A549 (cell line): Measurements from ENCODE around the gene TDRKH. TPM values are rescaled to one million over a fixed set of nuclear protein-coding genes. Genes with fewer than 3 reads are reported as not detected.

ENCODE experiments used
- ATAC-seq, 2 experiments: fragments of 200-7000 bp in 1 of 2; fragments of >200 bp in 1 of 2; cut with Nextera tagmentation in 1 of 2; cut with Tn5 transposase in 1 of 2; 3 replicates each; pipeline versions ENCODE4 v1.8.0 to v1.9.1; 2018 to 2020; ENCODE audit warnings: mild to moderate bottlenecking in 1 of 2, moderate library complexity in 1 of 2
- CTCF ChIA-PET: fragments of 300-600 bp; sonication (Branson Sonifier 250); formaldehyde crosslinking; extraction: SDS; loops from one replicate; lab custom pipeline; 2021; ENCODE audit warnings: antibody characterized with exemption, inconsistent platforms; lab: Yijun Ruan, JAX
- POLR2A ChIA-PET: fragments of 350-600 bp; formaldehyde crosslinking; extraction: SDS; loops from one replicate; lab custom pipeline; 2021; ENCODE audit warnings: antibody characterized with exemption, inconsistent platforms; lab: Yijun Ruan, JAX
- DNase-seq, 2 experiments: peaks; one replicate each; pipeline versions ENCODE4 v3.0.0 to v3.0.0-alpha.2; 2011 to 2016; ENCODE audit warnings: low read depth in 1 of 2, low spot score in 1 of 2
- FAIRE-seq: peaks from 2 replicates; lab custom pipeline; 2011; peaks lifted over from hg19 to GRCh38; lab: Jason Lieb, UNC
- H3K27ac ChIP-seq, 2 experiments: fragments of >200 bp; sonication (Bioruptor Twin); formaldehyde crosslinking; 3 replicates each; pipeline ENCODE4 v1.5.1; 2016 to 2017
- H3K4me1 ChIP-seq: fragments of >200 bp; sonication (Bioruptor Twin); formaldehyde crosslinking; 3 replicates; pipeline ENCODE4 v1.6.1; 2016
- H3K4me2 ChIP-seq: fragments of >200 bp; sonication (Bioruptor Twin); formaldehyde crosslinking; 3 replicates; pipeline ENCODE4 v1.6.1; 2016
- H3K4me3 ChIP-seq: fragments of >200 bp; sonication (Bioruptor Twin); formaldehyde crosslinking; 3 replicates; pipeline ENCODE4 v1.5.1; 2016
- H3K9me3 ChIP-seq: fragments of >200 bp; sonication (Bioruptor Twin); formaldehyde crosslinking; 3 replicates; pipeline ENCODE4 v1.6.1; 2016
- BCL3 ChIP-seq: fragments of >200 bp; sonication (Bioruptor Twin); formaldehyde crosslinking; IDR thresholded peaks from 3 replicates; pipeline ENCODE4 v1.6.1; 2016
- BHLHE40 ChIP-seq: IDR thresholded peaks from 2 replicates; pipeline ENCODE4 v1.6.1; 2012; ENCODE audit warnings: low read depth, low read length, inconsistent platforms
- CBX8 ChIP-seq: fragments of 200-600 bp; sonication (generic); IDR thresholded peaks from 2 replicates; pipeline ENCODE4 v1.6.1; 2016
- CHD2 ChIP-seq: fragments of 150-350 bp; IDR thresholded peaks from 2 replicates; pipeline ENCODE4 v1.6.1; 2014; ENCODE audit warnings: low read length; ENCODE audit not compliant: partially characterized antibody
- CHD4 ChIP-seq: fragments of 200-600 bp; sonication (generic); IDR thresholded peaks from 2 replicates; pipeline ENCODE4 v1.6.1; 2016; ENCODE audit warnings: antibody characterized with exemption, mild to moderate bottlenecking, borderline replicate concordance
- CTCF ChIP-seq: fragments of >200 bp; sonication (Bioruptor Twin); formaldehyde crosslinking; IDR thresholded peaks from 3 replicates; pipeline ENCODE4 v1.5.1; 2016
- FOXS1 ChIP-seq: fragments of 250-450 bp; sonication (Bioruptor Pico); IDR thresholded peaks from 2 replicates; pipeline ENCODE4 v1.5.0; 2020; ENCODE audit warnings: mild to moderate bottlenecking, moderate library complexity
- HDAC2 ChIP-seq: fragments of 200-600 bp; sonication (generic); IDR thresholded peaks from 2 replicates; pipeline ENCODE4 v1.6.1; 2016
- HES2 ChIP-seq: fragments of >200 bp; sonication (Bioruptor Twin); formaldehyde crosslinking; IDR thresholded peaks from 2 replicates; pipeline ENCODE4 v1.6.1; 2016
- JUN ChIP-seq, 2 experiments: fragments of >200 bp; sonication (Bioruptor Twin); formaldehyde crosslinking; IDR thresholded peaks; 2 replicates in 1 of 2; 3 replicates in 1 of 2; pipeline ENCODE4 v1.6.1; 2016 to 2017
- JUNB ChIP-seq: fragments of >200 bp; sonication (Bioruptor Twin); formaldehyde crosslinking; IDR thresholded peaks from 2 replicates; pipeline ENCODE4 v1.6.1; 2016
- KDM1A ChIP-seq: fragments of 200-600 bp; sonication (generic); IDR thresholded peaks from 2 replicates; pipeline ENCODE4 v1.6.1; 2016; ENCODE audit warnings: low read depth, mild to moderate bottlenecking
- KDM5A ChIP-seq: fragments of 200-600 bp; sonication (generic); IDR thresholded peaks from 2 replicates; pipeline ENCODE4 v1.6.1; 2016; ENCODE audit warnings: antibody characterized with exemption, mild to moderate bottlenecking
- MAZ ChIP-seq: fragments of 150-350 bp; IDR thresholded peaks from 2 replicates; pipeline ENCODE4 v1.6.1; 2014; ENCODE audit warnings: antibody characterized with exemption, low read depth, low read length, borderline replicate concordance
- NR3C1 ChIP-seq: fragments of >200 bp; sonication (Bioruptor Twin); formaldehyde crosslinking; IDR thresholded peaks from 3 replicates; pipeline ENCODE4 v1.6.1; 2017
- PBX3 ChIP-seq: IDR thresholded peaks from 2 replicates; pipeline ENCODE4 v1.6.1; 2012
- PHF8 ChIP-seq: fragments of 200-600 bp; sonication (generic); IDR thresholded peaks from 2 replicates; pipeline ENCODE4 v1.6.1; 2016; ENCODE audit warnings: low read depth, mild to moderate bottlenecking, antibody characterized with exemption, moderate library complexity, borderline replicate concordance
- RAD21 ChIP-seq, 2 experiments: fragments of >200 bp in 1 of 2; sonication (Bioruptor Twin) in 1 of 2; formaldehyde crosslinking in 1 of 2; IDR thresholded peaks in 1 of 2; conservative IDR thresholded peaks in 1 of 2; 2 replicates in 1 of 2; 3 replicates in 1 of 2; pipeline ENCODE4 v1.6.1; 2012 to 2018; ENCODE audit warnings: inconsistent platforms in 1 of 2
- REST ChIP-seq: fragments of 200-600 bp; sonication (generic); IDR thresholded peaks from 2 replicates; pipeline ENCODE4 v1.6.1; 2016; ENCODE audit warnings: antibody characterized with exemption, mild to moderate bottlenecking, moderate library complexity
- RNF2 ChIP-seq: fragments of 200-600 bp; sonication (generic); IDR thresholded peaks from 2 replicates; pipeline ENCODE4 v1.6.1; 2016; ENCODE audit warnings: low read depth, mild to moderate bottlenecking, antibody characterized with exemption, moderate library complexity, borderline replicate concordance
- SMC3 ChIP-seq: fragments of >200 bp; sonication (Bioruptor Twin); formaldehyde crosslinking; IDR thresholded peaks from 3 replicates; pipeline ENCODE4 v1.6.1; 2018; ENCODE audit warnings: inconsistent platforms
- ZFP36 ChIP-seq: fragments of 450-650 bp; IDR thresholded peaks from 2 replicates; pipeline ENCODE4 v1.6.1; 2014; ENCODE audit warnings: borderline replicate concordance; ENCODE audit not compliant: partially characterized antibody
- WGBS: methylation state at CpG from one replicate; pipeline ENCODE4 v1.1.6; 2017; ENCODE audit errors: missing lambda C conversion rate; 5-methylcytosine and 5-hydroxymethylcytosine counted together
- polyA plus RNA-seq, 4 experiments: library from polyadenylated mRNA; depleted of rRNA in 3 of 4; stranded (reverse); fragments of >200 nt; fragmentation: RNase III in 1 of 4; extraction: RNeasy Plus Mini Kit Qiagen cat#74134 plus additional on column Dnase treatment in 1 of 4; gene quantifications; 2 replicates in 3 of 4; 3 replicates in 1 of 4; pipeline ENCODE4 v1.2.3, GENCODE V29; 2011 to 2017

TDRKH gene
- polyA plus RNA-seq, 2 of the 4 experiments (the other 2 are of a cell fraction), result 7.7 to 8.8 TPM

GRCh38 chr1:151801846-151802245 is 11.5 kb upstream of the TDRKH start:
- Histone ChIP-seq H3K9me3 (no peaks in the 10 kb centered on the region), H3K27ac (no peak overlapping the region), H3K4me1 (no peaks in the 10 kb centered on the region), H3K4me2 (no peak overlapping the region), H3K4me3 (no peak overlapping the region)
- ATAC-seq (no peak), FAIRE-seq (no peak), DNase-seq (no peak)
- ChIA-PET POLR2A (interaction anchor here (1.2 kb wide), 1 partner anchor 11 kb away, joined by 3 read pairs; the partner anchor contains the start of gene TDRKH), CTCF (interaction anchor here (1.5 to 1.9 kb wide), 2 partner anchors 11 to 35 kb away, joined by 5 to 8 read pairs; partner anchors contain the start of gene TDRKH)
- TF ChIP-seq CHD4 (no peak), ZFP36 (no peak), SMC3 (no peak)
- WGBS, result 83% methylated on average over 4 of the region's 7 CpGs

- Histone ChIP-seq H3K9me3 (no peaks in the 10 kb centered on the region), H3K4me3 (no peak overlapping the region), H3K27ac (no peak overlapping the region), H3K4me2 (no peak overlapping the region), H3K4me1 (no peaks in the 10 kb centered on the region)
- TF ChIP-seq KDM5A, result no peak
- no peak for TF ChIP-seq NR3C1
- no peak for TF ChIP-seq CTCF
- no peak for TF ChIP-seq PHF8
- TF ChIP-seq JUN (IDR thresholded peaks at IDR 0.05), result no peak
- TF ChIP-seq HES2, result no peak
- no peak for TF ChIP-seq MAZ
- TF ChIP-seq CHD2, result no peak
- TF ChIP-seq PBX3, result no peak
- no peak for TF ChIP-seq RAD21 (conservative IDR thresholded peaks at IDR 0.05 in 1 of 2, IDR thresholded peaks at IDR 0.05 in 1 of 2)
- TF ChIP-seq FOXS1 (CRISPR knock-in tag), result no peak
- TF ChIP-seq RNF2, result no peak
- no peak for TF ChIP-seq HDAC2
- no peak for TF ChIP-seq JUNB
- TF ChIP-seq KDM1A, result no peak
- TF ChIP-seq BHLHE40, result no peak
- TF ChIP-seq CHD4, result no peak
- TF ChIP-seq BCL3, result no peak
- TF ChIP-seq CBX8, result no peak
- no peak for TF ChIP-seq REST
- ATAC-seq (no peak), DNase-seq (no peak), FAIRE-seq (no peak)
- ChIA-PET CTCF (interaction anchor here (1.5 to 1.9 kb wide), 2 partner anchors 10 to 35 kb away, joined by 5 to 8 read pairs; partner anchors contain the start of gene TDRKH), POLR2A (interaction anchor here (1.2 kb wide), 1 partner anchor 11 kb away, joined by 3 read pairs; the partner anchor contains the start of gene TDRKH)
- 81% methylated on average over 12 of the region's 12 CpGs for WGBS
Measured at GRCh38 chr1:151801310-151801820, 11.1 kb upstream of the TDRKH start.
